GM23248 (cell line): ENCODE results near the gene PLCB4.

ENCODE experiments used
- EZH2 ChIP-seq: fragments of 200-600 bp; sonication (generic); IDR thresholded peaks from 2 replicates; pipeline ENCODE4 v1.6.1; 2018; ENCODE audit warnings: antibody characterized with exemption, mild to moderate bottlenecking; ENCODE audit not compliant: insufficient read depth, poor library complexity, severe bottlenecking
- EZH2phosphoT487 ChIP-seq: fragments of 200-600 bp; sonication (generic); IDR thresholded peaks from 2 replicates; pipeline ENCODE4 v1.6.1; 2018; ENCODE audit warnings: antibody characterized with exemption, moderate library complexity, mild to moderate bottlenecking, low read depth; ENCODE audit not compliant: insufficient read depth

DNA sequence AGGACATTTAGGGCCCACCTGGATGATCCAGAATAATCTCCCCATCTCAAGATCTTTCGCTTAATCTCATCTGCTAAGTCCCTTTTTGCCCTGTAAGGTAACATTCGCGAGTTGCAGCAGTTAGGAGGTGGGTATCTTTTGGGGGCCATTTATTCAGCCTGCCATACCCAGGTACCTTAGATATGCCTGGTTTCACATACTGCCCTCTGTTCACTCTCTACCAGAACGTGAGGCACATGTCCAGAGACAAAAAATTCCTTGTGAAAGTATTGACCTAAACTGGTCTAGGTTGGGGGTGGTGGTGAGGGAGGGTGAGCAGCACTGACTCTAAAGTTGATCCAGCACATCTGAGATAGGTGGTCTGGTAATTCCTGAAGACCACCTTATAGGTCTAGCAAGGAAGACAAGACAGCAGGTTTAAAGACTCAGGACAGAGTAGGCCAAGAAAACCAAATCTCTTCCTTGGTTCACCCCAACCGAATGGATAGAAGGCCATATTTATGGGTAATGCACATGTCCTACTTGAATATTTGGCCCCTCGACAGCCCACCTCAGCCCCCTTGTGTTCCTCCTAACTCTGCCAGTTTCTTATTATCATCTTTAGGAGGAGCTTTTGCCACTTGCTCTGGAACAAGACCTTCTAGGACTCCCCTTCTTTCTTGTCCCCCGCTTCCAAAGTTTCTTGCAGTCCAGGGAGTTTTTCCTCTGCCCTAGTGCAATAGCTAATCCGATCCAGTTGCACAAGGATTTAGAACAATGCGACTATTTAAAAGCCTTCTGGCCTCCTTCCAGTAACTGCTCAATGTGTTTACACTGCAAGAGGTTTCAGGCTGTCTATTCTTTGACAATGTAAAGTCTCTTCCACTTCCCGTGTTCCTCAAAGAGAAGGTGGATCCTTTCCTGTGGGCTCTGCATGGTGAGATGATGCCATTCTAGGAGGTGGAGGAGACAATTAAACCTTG, 232.5 kb downstream of the PLCB4 start:
- no peak for TF ChIP-seq EZH2
- TF ChIP-seq EZH2phosphoT487: no peak
